ENCODE data around the gene DCAKD. TPM values are rescaled to one million over a fixed set of nuclear protein-coding genes. Genes with fewer than 3 reads are reported as not detected.

DCAKD gene
- total and polyA plus RNA-seq, 8 donors = 20.5 to 50.8 (median 44.9) TPM

DNA sequence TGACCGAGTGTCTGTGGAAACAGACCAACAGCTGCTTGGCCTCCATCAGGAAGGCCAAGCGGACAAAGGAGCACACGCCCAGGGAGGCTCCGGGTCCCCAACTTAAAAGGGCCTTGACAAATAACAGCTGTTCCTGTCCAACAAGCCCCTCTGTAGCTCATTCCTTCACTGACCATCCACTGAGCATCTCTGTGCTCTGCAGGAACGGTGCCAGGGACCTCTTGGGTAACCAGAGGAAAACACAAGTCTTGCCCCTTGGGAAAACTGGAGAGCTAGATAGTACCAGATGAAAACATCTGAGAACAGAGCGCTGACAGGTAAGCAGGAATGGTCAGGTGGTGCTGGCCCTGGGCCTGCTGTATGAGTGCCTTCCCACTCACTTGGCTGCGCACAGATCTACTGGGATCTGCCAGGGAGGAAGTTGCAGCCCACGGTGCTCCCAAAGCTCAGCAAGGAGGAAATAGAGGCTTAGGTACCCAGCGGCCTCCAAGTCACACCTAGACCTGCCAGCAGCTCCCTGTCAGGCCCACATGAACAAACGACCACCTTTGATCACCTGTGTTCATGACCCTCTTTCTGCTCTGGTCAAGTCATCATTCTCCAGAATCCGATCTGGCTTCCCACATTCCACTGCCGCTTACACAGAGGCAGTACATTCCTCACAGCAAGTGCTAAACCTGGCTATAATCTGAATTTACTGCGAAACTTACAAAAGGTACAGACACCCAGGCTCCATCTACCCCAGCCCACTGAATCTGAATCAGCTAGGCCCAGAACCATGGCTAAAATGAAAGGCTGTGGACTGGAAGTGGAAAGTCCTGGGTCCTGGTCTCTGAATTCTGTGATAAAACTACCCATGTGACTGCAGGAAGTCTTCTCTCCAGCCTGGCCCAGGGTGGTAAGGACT is 12.5 kb downstream of the DCAKD start:
- no peak overlapping the region for H3K27ac ChIP-seq
- no peak for DNase-seq
- H3K36me3 ChIP-seq = peaks cover 0 to 9% of the 10 kb centered on the region in 2 donors
- no peaks in the 10 kb centered on the region for H3K9me3 ChIP-seq
- no peak overlapping the region for H3K4me3 ChIP-seq
- intact Hi-C loops (cut with DNase I) = no loop called here
- H3K4me1 ChIP-seq = peaks cover 6 to 8% of the 10 kb centered on the region in 2 donors
- H3K27me3 ChIP-seq = no peaks in the 10 kb centered on the region
- peak; percentile 44 for ATAC-seq
- TF ChIP-seq, protein P1, sequence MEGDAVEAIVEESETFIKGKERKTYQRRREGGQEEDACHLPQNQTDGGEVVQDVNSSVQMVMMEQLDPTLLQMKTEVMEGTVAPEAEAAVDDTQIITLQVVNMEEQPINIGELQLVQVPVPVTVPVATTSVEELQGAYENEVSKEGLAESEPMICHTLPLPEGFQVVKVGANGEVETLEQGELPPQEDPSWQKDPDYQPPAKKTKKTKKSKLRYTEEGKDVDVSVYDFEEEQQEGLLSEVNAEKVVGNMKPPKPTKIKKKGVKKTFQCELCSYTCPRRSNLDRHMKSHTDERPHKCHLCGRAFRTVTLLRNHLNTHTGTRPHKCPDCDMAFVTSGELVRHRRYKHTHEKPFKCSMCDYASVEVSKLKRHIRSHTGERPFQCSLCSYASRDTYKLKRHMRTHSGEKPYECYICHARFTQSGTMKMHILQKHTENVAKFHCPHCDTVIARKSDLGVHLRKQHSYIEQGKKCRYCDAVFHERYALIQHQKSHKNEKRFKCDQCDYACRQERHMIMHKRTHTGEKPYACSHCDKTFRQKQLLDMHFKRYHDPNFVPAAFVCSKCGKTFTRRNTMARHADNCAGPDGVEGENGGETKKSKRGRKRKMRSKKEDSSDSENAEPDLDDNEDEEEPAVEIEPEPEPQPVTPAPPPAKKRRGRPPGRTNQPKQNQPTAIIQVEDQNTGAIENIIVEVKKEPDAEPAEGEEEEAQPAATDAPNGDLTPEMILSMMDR (IDR thresholded peaks at IDR 0.05) = no peak

DNA sequence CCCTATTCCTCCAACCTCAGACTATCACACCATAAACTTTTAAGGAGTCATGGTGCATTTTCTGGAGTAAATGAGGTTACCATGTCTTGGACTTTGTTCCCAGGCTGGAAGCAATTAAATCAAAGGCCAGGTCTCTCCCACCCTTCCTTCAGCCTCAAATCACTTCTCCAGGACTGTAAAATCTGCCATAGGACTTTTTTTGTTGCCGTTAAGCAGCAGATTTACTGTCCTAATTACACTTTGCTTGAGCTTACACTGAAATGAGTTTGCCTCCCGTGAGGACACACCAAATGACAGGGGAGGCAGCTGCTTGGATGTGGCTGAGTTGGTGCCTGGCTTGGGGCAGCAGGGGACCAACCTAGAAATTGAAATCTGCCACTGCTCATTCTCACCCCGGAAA is 14.7 kb downstream of the DCAKD start:
- DNase-seq (no peak), ATAC-seq (no peak)
- Histone ChIP-seq H3K27me3 (no peaks in the 10 kb centered on the region), H3K4me1 (peaks cover 0 to 6% of the 10 kb centered on the region in 2 donors), H3K27ac (no peak overlapping the region), H3K36me3 (peaks cover 0 to 32% of the 10 kb centered on the region in 2 donors), H3K4me3 (no peak overlapping the region), H3K9me3 (no peaks in the 10 kb centered on the region)
- TF ChIP-seq, protein P1 (IDR thresholded peaks at IDR 0.05) = no peak
- intact Hi-C loops (cut with DNase I) = no loop called here

DNA sequence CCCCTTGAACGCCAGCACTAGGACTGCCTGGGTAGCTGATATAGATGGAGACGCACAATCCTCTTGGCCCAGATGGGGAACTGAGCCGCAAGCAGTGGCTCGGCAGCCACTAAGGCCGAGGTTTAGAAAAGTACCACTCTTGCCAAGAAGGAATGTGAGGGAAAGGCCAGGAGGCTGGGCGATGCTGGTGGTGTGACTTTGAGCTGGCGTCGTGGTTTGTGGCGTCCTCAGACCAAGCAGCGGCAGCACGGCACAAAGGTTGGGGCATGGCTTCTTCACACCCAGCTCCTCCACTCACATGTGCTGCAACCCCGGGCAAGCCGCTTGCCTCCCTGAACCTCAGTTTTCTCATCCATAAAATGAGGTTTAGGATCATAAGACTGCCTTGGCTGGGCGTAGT is 15.6 kb downstream of the DCAKD start:
- TF ChIP-seq, protein P1 (IDR thresholded peaks at IDR 0.05) = no peak
- peaks cover 0 to 39% of the 10 kb centered on the region in 2 donors for H3K36me3 ChIP-seq
- no peak overlapping the region for H3K27ac ChIP-seq
- no peak for ATAC-seq
- no peak for DNase-seq
- intact Hi-C loops (cut with DNase I) = no loop called here
- H3K4me3 ChIP-seq = no peak overlapping the region
- H3K27me3 ChIP-seq = no peaks in the 10 kb centered on the region
- H3K9me3 ChIP-seq = no peaks in the 10 kb centered on the region
- H3K4me1 ChIP-seq = peaks cover 0 to 6% of the 10 kb centered on the region in 2 donors

DNA sequence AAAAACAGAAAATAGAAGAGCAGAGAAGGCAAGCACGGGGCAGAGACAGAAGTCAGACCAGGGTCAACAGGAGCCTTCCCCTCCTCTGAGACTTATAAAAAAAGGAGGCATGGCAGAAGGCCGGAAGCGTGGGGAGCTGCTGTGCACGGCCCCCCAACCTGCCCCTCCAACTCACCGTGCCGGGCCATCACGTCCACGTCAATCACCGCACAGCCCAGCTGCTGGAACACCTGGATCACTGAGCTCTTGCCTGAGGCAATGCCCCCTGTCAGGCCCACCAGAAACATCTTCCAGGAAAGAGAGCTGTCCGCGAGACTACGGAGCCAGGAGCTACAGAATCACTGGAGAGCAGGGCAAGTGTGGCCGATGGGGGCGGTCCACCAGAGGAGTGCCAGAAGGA is 16.8 kb downstream of the DCAKD start:
- Histone ChIP-seq H3K4me1 (peaks cover 0 to 6% of the 10 kb centered on the region in 2 donors), H3K4me3 (no peak overlapping the region), H3K9me3 (no peaks in the 10 kb centered on the region), H3K36me3 (peaks cover 0 to 52% of the 10 kb centered on the region in 2 donors), H3K27me3 (no peaks in the 10 kb centered on the region), H3K27ac (no peak overlapping the region)
- DNase-seq = no peak
- no peak for ATAC-seq
- intact Hi-C loops (cut with DNase I) = no loop called here
- TF ChIP-seq, protein P1 (IDR thresholded peaks at IDR 0.05) = no peak

DNA sequence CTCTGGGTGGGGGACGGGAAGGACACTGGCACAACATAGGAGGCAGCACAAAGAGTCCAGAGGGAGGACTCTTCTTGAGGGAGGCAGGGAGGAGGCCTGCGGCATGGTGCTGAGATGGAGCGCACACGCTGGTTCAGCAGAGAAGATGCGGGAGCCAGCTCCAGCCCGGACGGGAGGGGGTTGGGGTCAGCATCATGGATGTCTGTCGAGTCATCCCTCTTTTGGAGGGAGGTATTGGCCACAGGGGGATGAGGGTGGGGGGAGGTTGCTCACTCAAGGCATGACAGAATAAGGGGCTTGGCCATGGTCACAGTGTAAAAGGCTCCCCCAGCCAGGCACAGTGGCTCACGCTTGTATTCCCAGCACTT is 19.3 kb downstream of the DCAKD start:
- H3K4me3 ChIP-seq = no peak overlapping the region
- no peaks in the 10 kb centered on the region for H3K9me3 ChIP-seq
- H3K27ac ChIP-seq = no peak overlapping the region
- ATAC-seq (no peak), DNase-seq (no peak)
- TF ChIP-seq, protein P1 (IDR thresholded peaks at IDR 0.05) = no peak
- H3K4me1 ChIP-seq = no peaks in the 10 kb centered on the region
- H3K27me3 ChIP-seq = no peaks in the 10 kb centered on the region
- peaks cover 0 to 62% of the 10 kb centered on the region in 2 donors for H3K36me3 ChIP-seq
- intact Hi-C loops (cut with DNase I) = no loop called here
